ENCODE results near the gene SPO11.
"Not testable (repeated sequence)": the region's sequence is repeated elsewhere in the genome, so short reads cannot be mapped to it uniquely, and the experiment has no call there.

SPO11 gene

GRCh38 chr20:57341663-57342062 is 12.1 kb downstream of the SPO11 start:
- no peak for DNase-seq

- DNase-seq: no peak
These were observed 13.2 kb downstream of the SPO11 start for GRCh38 chr20:57342829-57343228.

- no peak for DNase-seq
These were observed 16.9 kb downstream of the SPO11 start for GRCh38 chr20:57346477-57346876.

GRCh38 chr20:57347393-57347792 is 17.8 kb downstream of the SPO11 start:
- no peak for DNase-seq

- DNase-seq: not testable (repeated sequence)
These were observed 18.8 kb downstream of the SPO11 start for GRCh38 chr20:57348200-57348921.

GRCh38 chr20:57348922-57349574 is 19.4 kb downstream of the SPO11 start:
- not testable (repeated sequence) for DNase-seq

- DNase-seq: no peak
These were observed 20.6 kb downstream of the SPO11 start for GRCh38 chr20:57350081-57350710.

GRCh38 chr20:57350726-57351041 is 21.1 kb downstream of the SPO11 start:
- not testable (repeated sequence) for DNase-seq

GRCh38 chr20:57351042-57351783 is 21.6 kb downstream of the SPO11 start, which contains the start of gene RAE1:
Gene RAE1 (plus strand): TSS chr20:57351255. CDS start chr20:57354039, 2,784 bp downstream.
- DNase-seq: peak; percentile 86

GRCh38 chr20:57352305-57352704 is 22.7 kb downstream of the SPO11 start:
- no peak for DNase-seq

GRCh38 chr20:57353351-57353750 is 23.7 kb downstream of the SPO11 start:
- no peak for DNase-seq

- no peak for DNase-seq
These were observed 31.9 kb downstream of the SPO11 start for GRCh38 chr20:57361517-57361916.

GRCh38 chr20:57364451-57364850 is 34.8 kb downstream of the SPO11 start:
- no peak for DNase-seq

- no peak for DNase-seq
These were observed 40.0 kb downstream of the SPO11 start for GRCh38 chr20:57369596-57369995.

- no peak for DNase-seq
These were observed 40.7 kb downstream of the SPO11 start for GRCh38 chr20:57370316-57370715.

- DNase-seq: no peak
These were observed 41.8 kb downstream of the SPO11 start for GRCh38 chr20:57371363-57371762.

- DNase-seq: no peak
These were observed 42.6 kb downstream of the SPO11 start for GRCh38 chr20:57372157-57372556.

GRCh38 chr20:57372581-57373350 is 43.2 kb downstream of the SPO11 start:
- no peak for DNase-seq

- no peak for DNase-seq
These were observed 44.8 kb downstream of the SPO11 start for GRCh38 chr20:57374343-57374930.

GRCh38 chr20:57374931-57375651 is 45.5 kb downstream of the SPO11 start:
- no peak for DNase-seq

- DNase-seq: no peak
These were observed 46.1 kb downstream of the SPO11 start for GRCh38 chr20:57375652-57376230.

Measured in right kidney (tissue), 1 donor.